HG03280 (cell line): Measurements from ENCODE around the gene REPS1.
A peak's percentile ranks its signal among the peaks of the same experiment; 100 is the strongest.
"Not testable (repeated sequence)": the region's sequence is repeated elsewhere in the genome, so short reads cannot be mapped to it uniquely, and the experiment has no call there.

ENCODE experiments used
- ATAC-seq: cut with Tn5 transposase; IDR thresholded peaks from one replicate; pipeline ENCODE4 v1.9.1; 2021; ENCODE audit warnings: mild to moderate bottlenecking, moderate library complexity; ENCODE audit not compliant: unreplicated experiment

The REPS1 gene

GRCh38 chr6:138943089-138943625, 44.9 kb downstream of the REPS1 start:
- ATAC-seq = no peak

- ATAC-seq = not testable (repeated sequence)
These were observed 51.2 kb downstream of the REPS1 start for GRCh38 chr6:138936873-138937272.

- ATAC-seq = no peak
These were observed 56.4 kb downstream of the REPS1 start for GRCh38 chr6:138931660-138932059.

DNA sequence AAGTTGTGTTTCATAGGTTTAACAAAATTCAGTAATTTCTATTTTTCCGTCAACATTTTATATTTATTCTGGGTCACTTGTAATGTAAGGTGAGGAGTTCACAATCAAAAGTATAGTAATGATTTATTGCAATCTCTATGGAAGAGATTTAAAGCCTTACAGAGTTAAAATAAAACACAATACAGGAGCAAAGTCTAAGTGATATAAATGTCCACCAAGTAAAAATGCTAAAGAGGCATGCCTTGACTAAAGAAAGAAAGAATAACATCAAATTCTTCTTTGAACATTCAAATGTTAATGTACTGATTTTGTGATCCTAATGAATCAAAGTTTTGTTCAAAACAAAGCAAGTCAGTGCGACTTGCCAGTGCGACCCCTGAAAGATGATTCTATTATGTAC, 61.5 kb downstream of the REPS1 start:
- no peak for ATAC-seq

- no peak for ATAC-seq
These were observed 62.2 kb downstream of the REPS1 start for GRCh38 chr6:138925806-138926205.

GRCh38 chr6:138923561-138923960, 64.5 kb downstream of the REPS1 start:
- no peak for ATAC-seq

- no peak for ATAC-seq
These were observed 67.1 kb downstream of the REPS1 start for GRCh38 chr6:138920906-138921305.

DNA sequence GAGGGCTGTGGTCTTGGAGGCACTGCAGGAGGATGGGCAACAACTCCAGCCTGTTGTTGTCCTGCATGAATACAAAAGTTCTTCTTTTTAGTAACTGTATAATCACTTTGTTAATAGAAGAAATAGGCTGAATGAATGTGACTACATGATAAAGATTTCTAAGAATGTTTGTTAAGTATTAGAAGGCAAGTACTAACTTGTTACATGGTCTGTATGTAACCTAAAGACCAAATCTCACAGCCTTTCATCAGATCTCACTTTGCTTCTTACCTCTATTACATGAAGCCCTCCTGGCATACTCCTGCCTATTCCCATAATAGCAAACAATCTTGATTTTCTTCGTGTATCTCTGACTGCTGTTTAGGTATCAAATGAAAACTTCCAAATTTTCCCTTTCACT, 73.4 kb downstream of the REPS1 start:
- ATAC-seq = no peak

DNA sequence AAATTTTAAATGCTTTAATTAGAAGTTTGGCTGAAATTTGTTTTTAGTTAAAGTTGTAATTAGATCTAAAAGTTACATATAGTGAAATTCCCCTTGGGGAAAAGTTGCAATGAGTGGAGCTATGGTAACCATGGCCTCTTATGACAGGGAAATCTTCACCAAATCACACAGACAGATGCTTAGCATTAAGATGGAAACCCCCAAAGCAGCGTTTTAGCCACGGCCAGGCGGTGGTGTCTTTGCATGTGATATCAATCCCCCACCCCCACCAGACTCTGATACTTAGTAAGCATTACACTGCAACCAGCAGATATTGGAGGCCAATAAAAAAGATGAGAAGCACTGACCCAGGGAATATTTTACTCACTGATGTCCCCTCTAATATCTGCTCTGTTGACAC, 75.7 kb downstream of the REPS1 start:
- no peak for ATAC-seq

DNA sequence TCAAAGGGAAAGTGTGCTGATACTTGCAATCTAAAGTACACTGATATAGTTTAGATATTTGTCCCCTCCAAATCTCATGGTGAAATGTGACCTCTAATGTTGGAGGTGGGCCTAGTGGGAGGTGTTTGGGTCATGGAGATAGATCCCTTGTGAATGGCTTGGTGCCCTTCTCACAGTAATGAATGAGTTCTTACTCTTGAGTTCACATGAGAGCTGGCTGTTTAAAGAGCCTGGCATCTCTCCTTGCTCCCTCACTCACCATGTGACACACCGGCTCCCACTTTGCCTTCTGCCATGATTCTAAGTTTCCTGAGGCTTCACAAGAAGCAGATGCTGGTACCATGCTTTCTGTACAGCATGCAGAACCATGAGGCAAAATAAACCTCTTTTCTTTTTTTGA, 78.1 kb downstream of the REPS1 start:
- ATAC-seq = no peak

GRCh38 chr6:138909511-138909910, 78.5 kb downstream of the REPS1 start:
- no peak for ATAC-seq

- no peak for ATAC-seq
These were observed 80.9 kb downstream of the REPS1 start for GRCh38 chr6:138907167-138907566.

- no peak for ATAC-seq
These were observed 91.0 kb downstream of the REPS1 start for GRCh38 chr6:138897031-138897430.

DNA sequence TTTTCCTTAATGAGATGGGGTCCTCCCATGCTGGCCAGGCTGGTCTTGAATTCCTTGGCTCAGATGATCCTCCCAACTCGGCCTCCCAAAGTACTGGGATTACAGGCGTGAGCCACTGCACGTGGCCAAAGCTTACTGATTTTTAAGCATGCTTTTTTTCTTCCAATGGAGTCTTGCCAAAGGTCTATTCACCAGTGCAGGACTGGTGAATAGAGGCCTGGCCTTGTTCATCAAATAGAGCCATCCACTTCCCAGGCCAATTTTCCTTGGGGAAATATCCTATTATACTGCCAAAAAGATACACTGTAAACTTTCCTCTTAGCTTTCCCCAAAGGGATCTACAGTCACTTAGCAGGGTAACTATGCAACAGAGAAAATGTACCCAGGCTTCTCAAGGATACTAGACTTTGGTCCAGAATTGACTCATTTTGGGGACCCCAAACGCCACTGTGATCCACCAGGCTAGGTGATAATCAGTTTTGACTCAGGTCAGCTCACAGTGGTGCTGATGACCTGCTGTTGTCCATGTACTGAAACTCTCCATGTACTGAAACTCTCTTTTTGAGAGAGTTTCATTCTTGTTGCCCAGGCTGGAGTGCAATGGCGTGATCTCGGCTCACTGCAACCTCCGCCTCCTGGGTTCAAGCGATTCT, 91.8 kb downstream of the REPS1 start:
- no peak for ATAC-seq

DNA sequence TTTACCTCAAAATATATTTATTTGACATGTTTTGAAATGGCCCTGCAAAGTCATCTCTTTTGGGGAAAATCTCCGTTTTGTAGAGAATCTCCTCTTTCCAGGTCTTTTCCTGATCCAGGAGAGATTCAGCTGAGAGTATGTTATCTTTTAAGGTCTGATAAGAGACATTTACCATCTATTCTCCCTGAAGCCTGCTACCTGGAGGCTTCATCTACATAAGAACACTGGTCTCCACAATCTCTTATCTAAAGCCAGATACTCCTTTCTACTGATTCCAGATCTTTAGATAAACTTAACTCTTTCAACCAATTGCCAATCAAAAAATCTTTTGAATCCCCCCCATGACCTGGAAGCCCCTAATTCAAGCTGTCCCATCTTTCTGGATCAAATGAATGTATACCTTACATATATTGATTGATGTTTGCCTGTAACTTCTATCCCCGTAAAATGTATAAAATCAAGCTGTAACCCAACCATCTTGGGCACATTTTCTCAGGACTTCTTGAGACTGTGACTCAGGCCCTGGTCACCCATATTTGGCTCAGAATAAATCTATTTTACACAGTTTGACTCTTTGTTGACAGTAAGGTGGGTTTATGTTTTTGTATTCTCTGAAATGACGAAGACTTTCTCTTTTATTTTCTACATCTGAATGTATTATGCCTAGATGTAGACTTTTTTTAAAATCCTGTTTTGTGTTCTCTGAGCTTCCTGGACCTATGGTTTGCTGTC, 96.6 kb downstream of the REPS1 start:
- ATAC-seq = no peak

GRCh38 chr6:138885156-138885819, 102.8 kb downstream of the REPS1 start:
- no peak for ATAC-seq

- peak; percentile 63 for ATAC-seq
These were observed 105.6 kb downstream of the REPS1 start for GRCh38 chr6:138882369-138883017.

GRCh38 chr6:138873191-138873590, 114.9 kb downstream of the REPS1 start:
- no peak for ATAC-seq

DNA sequence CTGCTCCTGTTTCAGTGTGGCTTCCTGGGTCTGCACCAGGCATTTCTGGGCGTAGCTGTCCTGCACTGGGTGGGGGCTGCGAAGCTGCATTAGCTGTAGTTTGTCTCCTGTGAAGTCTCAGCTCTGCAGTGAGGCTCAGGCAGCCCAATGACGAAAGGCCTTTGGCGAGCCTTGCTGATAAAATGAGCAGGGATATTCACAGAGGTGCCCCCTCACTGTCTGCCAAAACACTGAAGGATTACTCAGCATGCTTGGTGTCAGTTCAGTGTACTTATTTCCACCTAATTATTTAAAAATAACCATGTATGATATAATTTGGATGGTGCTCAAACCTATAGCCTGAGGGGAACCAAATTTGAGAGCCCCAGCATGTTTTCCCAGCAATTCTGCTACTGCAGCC, 118.7 kb downstream of the REPS1 start:
- no peak for ATAC-seq

DNA sequence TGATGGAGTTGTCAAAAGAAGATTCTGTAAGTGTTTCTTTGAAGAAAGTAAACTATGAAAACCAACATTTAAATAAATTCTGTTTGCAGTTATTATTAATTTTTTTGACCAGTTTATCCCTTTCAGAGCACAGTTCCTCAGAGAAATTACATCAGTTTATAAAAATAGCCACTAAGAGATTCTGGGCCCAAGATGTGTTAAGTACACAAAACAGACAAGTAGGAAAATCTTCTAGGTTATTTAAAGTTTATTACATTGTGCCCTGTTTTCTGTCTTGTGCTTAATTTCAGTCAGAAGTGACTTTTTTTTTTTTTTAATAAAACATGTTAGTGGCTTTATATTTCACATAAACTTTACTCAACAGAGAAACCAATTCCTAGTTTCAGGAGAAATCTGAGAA, 119.9 kb downstream of the REPS1 start:
- no peak for ATAC-seq

- ATAC-seq = no peak
These were observed 122.5 kb downstream of the REPS1 start for GRCh38 chr6:138865480-138866109.
